Measurements from ENCODE around the gene VGLL3. TPM values are rescaled to one million over a fixed set of nuclear protein-coding genes. Genes with fewer than 3 reads are reported as not detected.

Gene VGLL3
- total RNA-seq, 1 donor from 2014 or later = not detected

DNA sequence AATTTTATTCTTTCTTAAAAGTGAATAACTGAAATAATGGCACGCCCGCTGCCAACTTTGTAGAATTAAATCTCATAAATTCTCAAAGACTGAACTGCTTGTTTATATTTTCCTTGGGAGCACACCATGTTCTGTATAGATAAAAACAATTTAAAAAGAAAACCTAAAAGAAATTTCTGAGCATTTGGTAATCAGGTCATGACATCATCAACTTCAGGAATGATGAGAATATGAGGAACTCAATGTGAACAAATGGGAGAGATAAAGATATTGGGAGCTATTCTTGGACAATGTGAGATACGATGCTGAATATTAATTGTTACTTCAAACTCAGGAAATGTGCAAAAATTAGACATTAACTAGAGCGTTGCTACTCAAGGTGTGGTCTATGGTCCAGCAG is 10.0 kb upstream of the VGLL3 start:
- no peak for DNase-seq (ENCODE audit: low spot score)
- H3K27me3 Mint-ChIP-seq (ENCODE audit: low read depth) = no peaks in the 10 kb centered on the region
- no peaks in the 10 kb centered on the region for H3K36me3 Mint-ChIP-seq (ENCODE audit: low read depth)
- H3K27ac Mint-ChIP-seq = no peak overlapping the region
- intact Hi-C loops (cut with micrococcal nuclease) = no loop called here
- no peaks in the 10 kb centered on the region for H3K9me3 Mint-ChIP-seq
- no peaks in the 10 kb centered on the region for H3K4me1 Mint-ChIP-seq (ENCODE audit: low read depth)
- H3K4me3 Mint-ChIP-seq (ENCODE audit: low read depth) = no peak overlapping the region

DNA sequence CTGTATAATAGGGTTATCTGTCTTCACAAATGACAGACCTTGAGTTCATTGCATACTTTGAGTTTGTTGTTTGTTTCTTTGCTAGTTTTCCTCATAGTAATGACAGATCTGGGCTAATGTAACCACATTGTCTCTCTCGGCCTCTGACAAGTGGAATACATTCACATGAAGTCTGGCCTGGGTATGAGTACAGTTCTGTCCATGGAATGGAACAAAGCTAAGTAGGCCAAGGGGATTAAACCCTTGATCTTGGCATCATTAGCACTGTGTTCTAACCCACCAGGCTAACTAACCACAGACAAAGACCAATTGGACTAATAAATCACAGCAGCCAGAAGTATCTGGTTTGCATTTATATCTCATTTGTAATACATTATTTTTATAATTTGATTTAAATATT is 7.6 kb upstream of the VGLL3 start:
- H3K4me1 Mint-ChIP-seq (ENCODE audit: low read depth) = no peaks in the 10 kb centered on the region
- no peak overlapping the region for H3K4me3 Mint-ChIP-seq (ENCODE audit: low read depth)
- H3K9me3 Mint-ChIP-seq = no peaks in the 10 kb centered on the region
- no peak for DNase-seq (ENCODE audit: low spot score)
- intact Hi-C loops (cut with micrococcal nuclease) = no loop called here
- no peak overlapping the region for H3K27ac Mint-ChIP-seq
- peaks cover 5% of the 10 kb centered on the region for H3K27me3 Mint-ChIP-seq (ENCODE audit: low read depth)
- H3K36me3 Mint-ChIP-seq (ENCODE audit: low read depth) = no peaks in the 10 kb centered on the region

- Mint-ChIP-seq H3K4me1 (ENCODE audit: low read depth) (no peaks in the 10 kb centered on the region), H3K9me3 (no peaks in the 10 kb centered on the region), H3K36me3 (ENCODE audit: low read depth) (no peaks in the 10 kb centered on the region), H3K27me3 (ENCODE audit: low read depth) (peaks cover 17% of the 10 kb centered on the region), H3K4me3 (ENCODE audit: low read depth) (no peak overlapping the region), H3K27ac (no peak overlapping the region)
- intact Hi-C loops (cut with micrococcal nuclease) = no loop called here
- DNase-seq (ENCODE audit: low spot score) = no peak
These were observed 5.5 kb upstream of the VGLL3 start for GRCh38 chr3:86996261-86996955.

- DNase-seq (ENCODE audit: low spot score) = no peak
- intact Hi-C loops (cut with micrococcal nuclease) = no loop called here
- H3K36me3 Mint-ChIP-seq (ENCODE audit: low read depth) = no peaks in the 10 kb centered on the region
- no peak overlapping the region for H3K4me3 Mint-ChIP-seq (ENCODE audit: low read depth)
- H3K4me1 Mint-ChIP-seq (ENCODE audit: low read depth) = peaks cover 2% of the 10 kb centered on the region
- H3K9me3 Mint-ChIP-seq = no peaks in the 10 kb centered on the region
- no peak overlapping the region for H3K27ac Mint-ChIP-seq
- H3K27me3 Mint-ChIP-seq (ENCODE audit: low read depth) = peaks cover 19% of the 10 kb centered on the region
These were observed 4.6 kb upstream of the VGLL3 start for GRCh38 chr3:86995537-86995936.

- no peak for DNase-seq (ENCODE audit: low spot score)
- intact Hi-C loops (cut with micrococcal nuclease) = no loop called here
- H3K36me3 Mint-ChIP-seq (ENCODE audit: low read depth) = no peaks in the 10 kb centered on the region
- H3K4me3 Mint-ChIP-seq (ENCODE audit: low read depth) = no peak overlapping the region
- H3K9me3 Mint-ChIP-seq = no peaks in the 10 kb centered on the region
- H3K27ac Mint-ChIP-seq = no peak overlapping the region
- H3K27me3 Mint-ChIP-seq (ENCODE audit: low read depth) = peaks cover 33% of the 10 kb centered on the region
- H3K4me1 Mint-ChIP-seq (ENCODE audit: low read depth) = peaks cover 6% of the 10 kb centered on the region
These were observed 2.8 kb upstream of the VGLL3 start for GRCh38 chr3:86993704-86994103.

- Mint-ChIP-seq H3K4me1 (ENCODE audit: low read depth) (peaks cover 6% of the 10 kb centered on the region), H3K36me3 (ENCODE audit: low read depth) (no peaks in the 10 kb centered on the region), H3K27me3 (ENCODE audit: low read depth) (peaks cover 38% of the 10 kb centered on the region), H3K9me3 (no peaks in the 10 kb centered on the region), H3K27ac (no peak overlapping the region), H3K4me3 (ENCODE audit: low read depth) (no peak overlapping the region)
- no peak for DNase-seq (ENCODE audit: low spot score)
- intact Hi-C loops (cut with micrococcal nuclease) = no loop called here
These were observed 989 bp upstream of the VGLL3 start for GRCh38 chr3:86991840-86992435.

DNA sequence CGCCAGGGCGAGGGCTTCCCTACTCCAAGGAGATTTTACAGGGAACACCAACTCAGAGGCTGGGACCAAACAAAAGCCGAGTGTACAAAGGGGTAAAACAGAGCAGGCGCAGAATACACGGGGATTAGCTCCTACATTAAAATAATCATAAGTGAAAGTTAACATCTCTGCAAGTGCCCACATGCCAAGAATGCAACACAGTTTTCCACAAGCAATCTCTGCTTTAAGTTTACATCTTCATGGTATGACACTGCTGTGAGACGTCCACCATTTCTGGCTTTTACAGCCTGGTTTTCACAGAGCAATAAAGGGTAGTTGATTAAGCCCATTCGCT is 500 bp upstream of the VGLL3 start:
- Mint-ChIP-seq H3K4me3 (ENCODE audit: low read depth) (peak overlapping the region; percentile 15), H3K4me1 (ENCODE audit: low read depth) (peaks cover 6% of the 10 kb centered on the region)
- intact Hi-C loops (cut with micrococcal nuclease) = no loop called here

GRCh38 chr3:86990012-86990733 is 776 bp downstream of the VGLL3 start:
- no peak for DNase-seq (ENCODE audit: low spot score)
- intact Hi-C loops (cut with micrococcal nuclease) = no loop called here
- Mint-ChIP-seq H3K36me3 (ENCODE audit: low read depth) (no peaks in the 10 kb centered on the region), H3K9me3 (no peaks in the 10 kb centered on the region), H3K27ac (no peak overlapping the region), H3K4me3 (ENCODE audit: low read depth) (no peak overlapping the region), H3K27me3 (ENCODE audit: low read depth) (peaks cover 38% of the 10 kb centered on the region), H3K4me1 (ENCODE audit: low read depth) (peaks cover 6% of the 10 kb centered on the region)

More for the DNA sequence above, 500 bp upstream of the VGLL3 start:
- Mint-ChIP-seq H3K9me3 (no peaks in the 10 kb centered on the region), H3K27me3 (ENCODE audit: low read depth) (peaks cover 38% of the 10 kb centered on the region), H3K27ac (no peak overlapping the region), H3K36me3 (ENCODE audit: low read depth) (no peaks in the 10 kb centered on the region)
- DNase-seq (ENCODE audit: low spot score) = no peak

GRCh38 chr3:86989611-86990010 is 1.3 kb downstream of the VGLL3 start:
- Mint-ChIP-seq H3K36me3 (ENCODE audit: low read depth) (no peaks in the 10 kb centered on the region), H3K4me3 (ENCODE audit: low read depth) (no peak overlapping the region), H3K4me1 (ENCODE audit: low read depth) (peaks cover 6% of the 10 kb centered on the region), H3K9me3 (no peaks in the 10 kb centered on the region), H3K27me3 (ENCODE audit: low read depth) (peaks cover 38% of the 10 kb centered on the region), H3K27ac (no peak overlapping the region)
- intact Hi-C loops (cut with micrococcal nuclease) = no loop called here
- DNase-seq (ENCODE audit: low spot score) = no peak

DNA sequence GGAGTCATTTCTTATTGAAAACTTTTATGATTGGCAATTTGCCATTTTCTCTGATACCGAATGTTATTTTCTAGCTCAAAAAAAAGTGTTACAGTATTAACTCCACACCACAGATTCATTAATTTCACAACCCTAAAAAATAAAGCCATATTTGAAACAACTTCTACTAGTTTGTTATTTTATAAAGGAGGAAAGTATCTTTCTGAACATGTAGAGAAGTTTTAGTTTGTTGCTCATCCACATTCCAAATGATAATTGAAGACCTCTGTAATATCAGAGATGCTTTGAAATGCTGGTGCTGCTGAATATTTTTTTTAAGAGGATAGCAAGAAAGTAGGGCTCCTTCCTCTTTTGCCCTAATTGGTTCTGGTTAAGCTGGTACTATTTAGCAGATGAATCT is 1.9 kb downstream of the VGLL3 start:
- H3K4me3 Mint-ChIP-seq (ENCODE audit: low read depth) = no peak overlapping the region
- H3K27me3 Mint-ChIP-seq (ENCODE audit: low read depth) = peaks cover 37% of the 10 kb centered on the region
- H3K4me1 Mint-ChIP-seq (ENCODE audit: low read depth) = peaks cover 6% of the 10 kb centered on the region
- no peak overlapping the region for H3K27ac Mint-ChIP-seq
- DNase-seq (ENCODE audit: low spot score) = no peak
- intact Hi-C loops (cut with micrococcal nuclease) = no loop called here
- H3K9me3 Mint-ChIP-seq = no peaks in the 10 kb centered on the region
- no peaks in the 10 kb centered on the region for H3K36me3 Mint-ChIP-seq (ENCODE audit: low read depth)

DNA sequence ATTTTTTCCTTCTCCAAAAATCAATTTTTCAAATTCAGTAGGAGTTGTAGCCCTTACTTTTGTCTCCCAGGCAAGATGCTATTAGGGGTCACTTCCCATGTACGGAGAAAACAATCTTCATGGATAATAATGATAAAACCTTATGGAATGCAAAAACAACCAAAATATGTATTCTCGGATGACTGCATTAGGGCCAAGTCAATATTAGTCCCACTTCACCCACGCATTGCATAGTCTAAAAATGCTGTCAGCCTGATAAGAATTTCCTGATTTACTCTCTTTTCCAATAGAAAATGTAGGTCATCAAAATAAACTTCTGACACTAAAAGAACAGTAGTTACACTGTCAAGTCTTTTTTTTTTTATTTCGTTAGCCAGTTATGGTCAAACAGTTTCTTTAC is 2.7 kb downstream of the VGLL3 start:
- H3K9me3 Mint-ChIP-seq = no peaks in the 10 kb centered on the region
- no peak overlapping the region for H3K4me3 Mint-ChIP-seq (ENCODE audit: low read depth)
- intact Hi-C loops (cut with micrococcal nuclease) = no loop called here
- H3K27me3 Mint-ChIP-seq (ENCODE audit: low read depth) = peaks cover 30% of the 10 kb centered on the region
- H3K36me3 Mint-ChIP-seq (ENCODE audit: low read depth) = no peaks in the 10 kb centered on the region
- H3K27ac Mint-ChIP-seq = no peak overlapping the region
- peaks cover 6% of the 10 kb centered on the region for H3K4me1 Mint-ChIP-seq (ENCODE audit: low read depth)
- DNase-seq (ENCODE audit: low spot score) = no peak

- peaks cover 29% of the 10 kb centered on the region for H3K27me3 Mint-ChIP-seq (ENCODE audit: low read depth)
These were observed 3.6 kb downstream of the VGLL3 start for GRCh38 chr3:86987421-86987715.

GRCh38 chr3:86986671-86987420 is 4.1 kb downstream of the VGLL3 start:
- H3K27me3 Mint-ChIP-seq (ENCODE audit: low read depth) = peaks cover 24% of the 10 kb centered on the region
- H3K4me3 Mint-ChIP-seq (ENCODE audit: low read depth) = no peak overlapping the region
- no peak for DNase-seq (ENCODE audit: low spot score)
- no peak overlapping the region for H3K27ac Mint-ChIP-seq
- peaks cover 6% of the 10 kb centered on the region for H3K4me1 Mint-ChIP-seq (ENCODE audit: low read depth)
- H3K36me3 Mint-ChIP-seq (ENCODE audit: low read depth) = no peaks in the 10 kb centered on the region
- intact Hi-C loops (cut with micrococcal nuclease) = no loop called here
- H3K9me3 Mint-ChIP-seq = no peaks in the 10 kb centered on the region

More at GRCh38 chr3:86987421-86987715, 3.6 kb downstream of the VGLL3 start:
- intact Hi-C loops (cut with micrococcal nuclease) = no loop called here
- no peaks in the 10 kb centered on the region for H3K36me3 Mint-ChIP-seq (ENCODE audit: low read depth)
- no peaks in the 10 kb centered on the region for H3K9me3 Mint-ChIP-seq
- H3K27ac Mint-ChIP-seq = no peak overlapping the region
- no peak overlapping the region for H3K4me3 Mint-ChIP-seq (ENCODE audit: low read depth)
- no peak for DNase-seq (ENCODE audit: low spot score)
- H3K4me1 Mint-ChIP-seq (ENCODE audit: low read depth) = peaks cover 6% of the 10 kb centered on the region

Data from activated T-helper 2 cell treated with anti-CD3 and anti-CD28 coated beads, Interferon-gamma antibody, Interleukin-2, Interleukin-4, amounts not matched to agents 10 μg/mL and 5 μg/mL and 100 μg/mL, durations not matched to agents 14 hours and 24 hours and 36 hours (primary cell).